KMS-11 (cell line): ENCODE data around the gene KRTAP4-1.
"Not testable (repeated sequence)": the region's sequence is repeated elsewhere in the genome, so short reads cannot be mapped to it uniquely, and the experiment has no call there.

Source experiments
- H2AFZ ChIP-seq: fragments of 200-600 bp; sonication (generic); 2 replicates; pipeline ENCODE4 v1.6.1; 2016; ENCODE audit warnings: antibody characterized with exemption, mixed run types, low read depth
- H3K27ac ChIP-seq: fragments of 200-600 bp; sonication (generic); 2 replicates; pipeline ENCODE4 v1.6.1; 2016; ENCODE audit warnings: mild to moderate bottlenecking, mixed run types
- H3K27me3 ChIP-seq: fragments of 200-600 bp; sonication (generic); 2 replicates; pipeline ENCODE4 v1.6.1; 2017; ENCODE audit warnings: mild to moderate bottlenecking, low read depth, mixed run types, moderate library complexity; ENCODE audit not compliant: insufficient read depth
- H3K36me3 ChIP-seq: fragments of 200-600 bp; sonication (generic); 2 replicates; pipeline ENCODE4 v1.6.1; 2017; ENCODE audit warnings: mild to moderate bottlenecking, mixed run types; ENCODE audit not compliant: insufficient read depth
- H3K4me1 ChIP-seq: fragments of 200-600 bp; sonication (generic); 2 replicates; pipeline ENCODE4 v1.6.1; 2016; ENCODE audit warnings: mild to moderate bottlenecking, low read depth, mixed run types; ENCODE audit not compliant: poor library complexity, severe bottlenecking
- H3K4me2 ChIP-seq: fragments of 200-600 bp; sonication (generic); 2 replicates; pipeline ENCODE4 v1.7.0; 2016; ENCODE audit warnings: mild to moderate bottlenecking, mixed run types
- H3K4me3 ChIP-seq: fragments of 200-600 bp; sonication (generic); IDR thresholded peaks from 2 replicates; pipeline ENCODE4 v1.6.1; 2017; ENCODE audit warnings: low read depth, low read length, mixed read lengths; ENCODE audit not compliant: insufficient read depth
- H3K79me2 ChIP-seq: fragments of 200-600 bp; sonication (generic); 2 replicates; pipeline ENCODE4 v1.6.1; 2016; ENCODE audit warnings: low read depth, mixed run types; ENCODE audit not compliant: insufficient read depth
- H3K9ac ChIP-seq: fragments of 200-600 bp; sonication (generic); 2 replicates; pipeline ENCODE4 v1.6.1; 2016; ENCODE audit warnings: mild to moderate bottlenecking, mixed run types
- H4K20me1 ChIP-seq: fragments of 200-600 bp; sonication (generic); 2 replicates; pipeline ENCODE4 v1.6.1; 2016; ENCODE audit warnings: mild to moderate bottlenecking, mixed run types; ENCODE audit not compliant: insufficient read depth
- CTCF ChIP-seq: fragments of 200-600 bp; sonication (generic); conservative IDR thresholded peaks from 2 replicates; pipeline ENCODE4 v1.6.1; 2017; ENCODE audit warnings: low read depth, mild to moderate bottlenecking, antibody characterized with exemption, low read length, moderate library complexity, mixed read lengths

Gene KRTAP4-1

GRCh38 chr17:41184480-41184961 is at the start of gene KRTAP4-1:
KRTAP4-1 (minus strand) TSS chr17:41184911; CDS start chr17:41184854, 57 bp downstream.
- H3K36me3 ChIP-seq, result no peaks in the 10 kb centered on the region
- H3K9ac ChIP-seq, result no peak within 1 kb of the TSS
- no peak for TF ChIP-seq CTCF
- no peak within 1 kb of the TSS for H2AFZ ChIP-seq
- H4K20me1 ChIP-seq, result no peaks in the 10 kb centered on the region
- no peaks in the 10 kb centered on the region for H3K27me3 ChIP-seq
- H3K27ac ChIP-seq, result no peak within 1 kb of the TSS
- H3K4me3 ChIP-seq, result no peak within 1 kb of the TSS
- no peak within 1 kb of the TSS for H3K4me2 ChIP-seq
- H3K79me2 ChIP-seq, result no peaks in the 10 kb centered on the region
- no peaks in the 10 kb centered on the region for H3K4me1 ChIP-seq

GRCh38 chr17:41232399-41233105 is 47.8 kb upstream of the KRTAP4-1 start, which contains the start of gene KRTAP9-3:
KRTAP9-3 (plus strand) TSS chr17:41232449; CDS start chr17:41232502, 53 bp downstream.
- not testable (repeated sequence) for H3K27ac ChIP-seq, H4K20me1 ChIP-seq, H3K27me3 ChIP-seq, H3K9ac ChIP-seq, H3K36me3 ChIP-seq, H3K4me1 ChIP-seq, H3K79me2 ChIP-seq, H3K4me3 ChIP-seq, H3K4me2 ChIP-seq, H2AFZ ChIP-seq

- Histone ChIP-seq H3K27me3 (no peaks in the 10 kb centered on the region), H3K79me2 (no peaks in the 10 kb centered on the region), H3K27ac (no peak overlapping the region), H3K36me3 (no peaks in the 10 kb centered on the region), H2AFZ (no peak overlapping the region), H3K4me2 (no peak overlapping the region), H3K4me3 (no peak overlapping the region), H4K20me1 (no peaks in the 10 kb centered on the region), H3K4me1 (no peaks in the 10 kb centered on the region), H3K9ac (no peak overlapping the region)
- TF ChIP-seq CTCF, result no peak
Observed at GRCh38 chr17:41231731-41232130, 47.0 kb upstream of the KRTAP4-1 start.

GRCh38 chr17:41230094-41230493 is 45.4 kb upstream of the KRTAP4-1 start:
- Histone ChIP-seq H3K4me2 (no peak overlapping the region), H2AFZ (no peak overlapping the region), H3K4me1 (no peaks in the 10 kb centered on the region), H3K79me2 (no peaks in the 10 kb centered on the region), H3K27me3 (no peaks in the 10 kb centered on the region), H4K20me1 (no peaks in the 10 kb centered on the region), H3K36me3 (no peaks in the 10 kb centered on the region), H3K9ac (no peak overlapping the region), H3K27ac (no peak overlapping the region), H3K4me3 (no peak overlapping the region)
- no peak for TF ChIP-seq CTCF

- not testable (repeated sequence) for H2AFZ ChIP-seq, H3K36me3 ChIP-seq, H3K9ac ChIP-seq, H3K4me3 ChIP-seq, H3K4me1 ChIP-seq, H3K4me2 ChIP-seq, H4K20me1 ChIP-seq, H3K27me3 ChIP-seq, H3K79me2 ChIP-seq, H3K27ac ChIP-seq
Observed at GRCh38 chr17:41226598-41227095, 41.9 kb upstream of the KRTAP4-1 start, which contains the start of gene KRTAP9-2. KRTAP9-2 (plus strand) TSS chr17:41226648; CDS start chr17:41226655, 7 bp downstream.
